ENCODE results near the gene LRCH1. TPM values are rescaled to one million over a fixed set of nuclear protein-coding genes. Genes with fewer than 3 reads are reported as not detected.

Gene LRCH1
- total RNA-seq, 1 donor from 2014 or later: 28.0 TPM

DNA sequence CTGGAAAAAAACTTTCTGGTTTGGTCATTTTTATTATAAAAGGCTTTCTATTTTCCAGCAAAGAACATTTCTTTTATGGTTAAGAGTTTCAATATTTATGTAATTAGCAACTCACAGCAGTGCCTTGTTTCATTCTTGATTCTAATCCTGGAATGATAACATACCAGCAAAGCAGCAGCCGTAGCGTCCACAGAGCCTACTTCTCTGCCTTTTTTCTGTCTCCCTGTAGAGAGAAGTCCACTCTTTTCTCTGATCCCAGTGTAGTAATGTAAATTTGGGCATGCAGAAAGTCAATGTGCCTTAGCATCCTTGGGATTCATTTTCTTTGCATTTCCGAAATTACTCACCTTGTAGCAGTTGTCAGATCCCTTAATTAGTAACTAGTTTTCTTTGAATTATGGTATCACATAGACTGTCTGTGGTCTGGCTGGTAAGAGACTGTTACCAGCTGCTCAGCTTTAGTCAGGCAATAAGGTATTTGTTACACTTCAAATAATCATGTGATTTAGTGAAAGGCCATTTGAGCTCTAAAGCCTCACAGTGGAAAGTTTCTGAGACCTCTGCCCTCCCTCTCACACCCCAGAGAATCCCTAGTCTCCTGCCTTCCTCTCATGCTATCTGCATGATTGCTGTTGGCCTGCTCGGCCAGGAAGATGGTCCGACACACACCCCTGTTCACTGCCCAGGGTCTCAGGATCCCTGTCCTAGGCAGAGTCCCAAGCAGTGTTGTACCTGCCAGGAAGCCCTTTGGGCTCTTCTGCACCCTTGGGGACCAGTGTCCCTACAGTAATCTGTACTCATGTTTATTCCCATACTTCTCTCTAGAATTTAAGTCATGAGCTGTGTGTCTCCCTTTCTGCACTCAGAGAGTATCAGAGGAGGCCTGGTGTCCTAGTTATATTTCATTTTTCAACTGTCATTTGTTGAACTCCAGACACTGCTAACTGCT lies 86.3 kb downstream of the LRCH1 start:
- no peak for DNase-seq

DNA sequence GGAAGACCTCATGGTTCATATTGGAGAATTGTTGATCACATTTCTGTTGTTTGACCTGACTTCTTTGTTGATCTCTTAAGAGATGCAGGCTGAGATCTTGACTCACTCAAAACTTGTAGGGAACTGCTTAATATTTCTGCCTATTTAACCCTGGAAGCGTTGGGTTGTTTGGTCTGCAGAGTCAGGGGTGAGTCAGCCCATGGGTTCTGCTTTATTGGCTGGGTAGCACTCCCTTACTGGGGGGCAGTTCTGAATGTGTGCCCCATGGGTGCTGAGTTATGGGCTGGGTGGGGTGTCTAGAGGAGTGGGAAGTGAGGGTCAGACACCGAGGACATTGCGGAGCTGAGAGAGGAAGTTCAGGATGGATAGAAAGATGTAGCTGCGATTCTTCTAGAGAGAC lies 87.9 kb downstream of the LRCH1 start:
- DNase-seq: no peak

DNA sequence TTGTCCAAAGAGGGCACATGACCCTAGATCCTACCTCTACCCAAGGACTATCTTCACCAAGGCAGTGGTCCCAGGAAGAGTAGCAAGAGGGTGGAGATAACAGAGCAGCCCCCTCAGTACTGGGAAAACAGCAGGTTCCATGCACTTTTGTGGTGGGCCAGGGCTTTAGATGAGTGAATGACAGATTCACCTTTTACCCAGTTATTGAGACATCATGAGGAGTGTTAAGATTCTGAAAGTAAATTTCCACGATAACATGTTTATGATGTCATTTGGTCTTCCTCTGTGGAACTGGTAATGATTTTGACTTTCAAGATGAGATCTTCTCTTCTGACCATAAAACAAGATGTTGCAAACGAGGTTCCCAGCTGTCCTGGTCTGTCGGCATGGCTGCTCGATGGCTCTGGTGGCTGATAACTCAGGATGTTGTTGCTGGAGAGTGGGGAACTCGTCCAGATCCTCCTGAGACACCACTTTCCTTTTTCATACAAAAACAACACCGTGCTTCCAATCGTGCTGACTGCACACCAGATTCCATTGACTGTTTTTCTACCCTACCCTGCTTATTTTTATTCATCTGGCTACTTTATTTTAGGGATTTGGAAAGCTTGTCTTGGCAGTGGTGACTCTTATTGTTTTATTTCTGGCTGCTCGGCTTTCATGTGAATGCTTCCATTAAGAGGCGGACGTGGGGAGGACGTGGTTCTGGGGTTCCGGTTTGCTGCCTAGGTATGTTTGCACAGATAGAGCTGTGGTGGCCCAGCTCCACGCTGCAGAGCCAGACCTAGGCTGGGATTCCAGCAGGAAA lies 88.5 kb downstream of the LRCH1 start:
- DNase-seq: peak; percentile 34

DNA sequence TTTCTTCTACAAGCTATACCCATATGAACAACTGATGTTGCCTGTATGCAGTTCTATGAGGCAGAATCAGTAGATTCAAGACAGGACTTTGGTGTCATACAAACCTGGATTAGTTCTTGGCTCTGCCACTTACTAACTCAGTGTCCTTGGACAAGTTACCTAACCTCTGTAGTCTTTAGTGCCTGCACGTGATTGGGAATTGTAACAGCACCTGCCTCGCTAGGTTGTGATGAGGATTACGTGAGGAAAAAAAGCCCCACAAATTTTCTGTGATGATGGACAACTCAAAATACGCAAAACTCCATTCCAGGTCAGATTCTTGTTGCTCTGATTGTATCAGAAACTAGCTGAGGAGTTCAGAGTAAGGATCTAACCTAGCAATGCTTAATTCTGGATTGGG lies 89.3 kb downstream of the LRCH1 start:
- DNase-seq: no peak

DNA sequence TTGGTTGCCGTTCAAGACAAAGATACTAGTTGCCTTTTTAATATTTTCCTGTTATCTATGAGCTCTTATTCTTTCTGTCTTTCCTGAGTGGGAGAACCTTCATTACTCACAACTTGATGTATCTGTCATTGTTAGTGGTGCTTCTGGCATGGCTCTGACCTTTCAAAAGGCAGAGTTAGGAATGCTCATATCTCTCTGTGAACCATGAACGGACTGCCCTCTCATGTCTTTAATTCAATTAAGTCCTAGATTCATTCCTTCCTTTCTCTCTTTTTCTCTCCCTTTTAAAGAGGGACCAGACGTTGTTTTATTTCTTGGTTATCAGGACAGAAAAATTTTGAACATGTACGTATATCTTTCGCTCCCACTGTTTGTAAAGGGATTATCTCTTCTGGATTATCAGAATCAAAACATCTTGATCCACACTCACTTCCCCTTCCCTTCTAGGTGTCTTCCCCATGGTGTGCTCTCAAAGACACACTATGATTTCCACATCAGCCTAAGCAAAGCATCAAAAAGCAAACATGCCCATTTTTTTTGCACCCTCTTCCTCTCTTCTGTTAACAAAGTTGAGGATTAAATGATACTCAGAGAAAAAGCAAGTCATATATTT lies 90.3 kb downstream of the LRCH1 start:
- no peak for DNase-seq

DNA sequence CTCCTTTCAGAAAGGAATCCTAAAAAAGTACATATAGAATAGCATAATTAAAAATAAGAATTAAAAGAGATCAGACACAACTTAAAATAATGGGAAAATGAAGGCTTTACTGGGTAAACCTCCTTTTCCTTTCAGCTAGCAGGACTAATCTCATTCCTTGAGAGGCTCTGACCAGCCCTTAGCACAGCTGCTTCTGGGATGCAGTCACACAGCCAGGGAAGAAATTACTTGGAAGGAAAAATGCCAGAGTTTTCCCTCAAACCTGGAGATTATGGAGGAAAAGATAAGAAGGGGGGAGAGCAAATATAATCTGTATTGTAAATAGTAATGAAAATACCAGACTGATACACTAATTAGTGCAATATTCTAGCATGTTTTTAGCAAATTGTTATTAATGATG lies 91.8 kb downstream of the LRCH1 start:
- peak; percentile 37 for DNase-seq

DNA sequence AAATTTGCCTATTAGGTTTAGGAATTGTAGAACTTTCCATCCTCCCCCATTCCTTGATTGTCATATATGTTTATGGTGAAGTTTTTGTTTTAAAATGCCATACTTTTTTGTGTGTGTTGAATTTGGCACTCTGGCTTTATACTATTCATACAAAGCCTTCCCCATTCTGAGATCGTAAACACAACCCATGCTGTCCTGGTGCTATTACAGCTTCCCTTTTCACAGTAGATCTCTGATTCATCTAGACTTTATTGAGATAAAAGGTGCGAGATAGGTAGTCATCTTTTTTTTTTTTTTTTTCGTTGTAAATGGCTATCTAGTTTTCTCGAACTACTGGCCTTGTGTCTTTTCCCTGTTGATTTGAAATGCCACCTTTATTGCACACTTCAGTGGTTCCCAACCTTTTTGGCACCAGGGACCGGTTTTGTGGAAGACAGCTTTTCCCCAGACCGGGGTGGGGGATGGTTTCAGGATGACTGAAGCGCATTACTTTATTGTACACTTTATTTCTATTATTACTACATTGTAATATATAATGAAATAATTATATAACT lies 94.6 kb downstream of the LRCH1 start:
- no peak for DNase-seq

DNA sequence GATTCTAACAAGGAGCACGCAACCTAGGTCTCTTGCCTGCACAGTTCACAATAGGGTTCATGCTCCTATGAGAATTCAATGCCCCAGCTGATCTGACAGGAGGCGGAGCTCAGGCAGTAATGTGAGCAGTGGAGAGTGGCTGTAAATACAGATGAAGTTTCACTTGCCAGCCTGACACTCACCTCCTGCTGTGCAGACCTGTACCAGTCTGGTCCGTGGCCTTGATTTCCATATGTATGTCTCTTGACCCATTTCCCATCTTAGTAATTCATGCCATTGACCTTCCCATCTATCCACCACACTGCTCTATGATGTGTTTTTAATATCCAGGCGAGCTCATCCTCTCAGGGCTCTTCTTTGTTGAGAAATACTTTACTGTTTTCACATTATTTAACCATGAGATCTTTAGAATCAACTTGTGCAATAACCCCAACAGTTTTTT lies 95.2 kb downstream of the LRCH1 start:
- DNase-seq: no peak

DNA sequence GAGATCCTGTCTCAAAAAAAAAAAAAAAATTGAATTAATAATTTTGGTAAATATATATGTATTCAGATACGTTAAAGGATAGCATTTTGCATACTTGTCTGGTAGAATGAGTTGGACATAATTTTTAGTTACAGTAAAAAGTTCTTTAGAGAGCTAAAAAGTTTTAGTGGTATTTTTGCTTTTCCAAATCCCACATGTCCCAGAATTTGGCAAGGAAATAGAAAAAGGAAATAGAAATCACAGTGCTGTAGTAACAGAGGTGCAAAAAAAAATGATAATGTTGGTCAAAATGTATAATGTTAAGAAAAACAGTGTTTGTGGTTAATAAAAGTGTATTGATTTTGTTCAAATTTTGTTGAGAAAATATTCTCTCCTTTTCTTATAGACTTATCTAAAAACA lies 96.8 kb downstream of the LRCH1 start:
- DNase-seq: no peak

DNA sequence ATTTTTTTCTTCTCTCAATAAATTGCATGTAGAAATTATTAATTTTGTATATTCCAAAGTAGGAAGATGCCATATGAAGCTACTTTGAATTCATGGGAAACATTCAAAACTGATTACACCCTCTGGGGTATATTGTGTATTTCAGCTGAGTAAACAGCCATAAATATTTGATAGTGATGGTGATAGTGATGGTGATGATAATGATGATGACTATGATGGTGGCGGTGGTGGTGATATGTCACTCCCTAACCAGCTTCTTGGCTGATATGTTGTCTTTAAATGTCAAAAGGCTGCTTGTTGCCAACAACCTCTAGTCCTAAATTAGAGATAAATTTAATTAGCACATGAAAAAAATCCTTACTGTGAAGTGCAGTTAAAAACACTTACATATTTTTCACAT lies 102.0 kb downstream of the LRCH1 start:
- no peak for DNase-seq

DNA sequence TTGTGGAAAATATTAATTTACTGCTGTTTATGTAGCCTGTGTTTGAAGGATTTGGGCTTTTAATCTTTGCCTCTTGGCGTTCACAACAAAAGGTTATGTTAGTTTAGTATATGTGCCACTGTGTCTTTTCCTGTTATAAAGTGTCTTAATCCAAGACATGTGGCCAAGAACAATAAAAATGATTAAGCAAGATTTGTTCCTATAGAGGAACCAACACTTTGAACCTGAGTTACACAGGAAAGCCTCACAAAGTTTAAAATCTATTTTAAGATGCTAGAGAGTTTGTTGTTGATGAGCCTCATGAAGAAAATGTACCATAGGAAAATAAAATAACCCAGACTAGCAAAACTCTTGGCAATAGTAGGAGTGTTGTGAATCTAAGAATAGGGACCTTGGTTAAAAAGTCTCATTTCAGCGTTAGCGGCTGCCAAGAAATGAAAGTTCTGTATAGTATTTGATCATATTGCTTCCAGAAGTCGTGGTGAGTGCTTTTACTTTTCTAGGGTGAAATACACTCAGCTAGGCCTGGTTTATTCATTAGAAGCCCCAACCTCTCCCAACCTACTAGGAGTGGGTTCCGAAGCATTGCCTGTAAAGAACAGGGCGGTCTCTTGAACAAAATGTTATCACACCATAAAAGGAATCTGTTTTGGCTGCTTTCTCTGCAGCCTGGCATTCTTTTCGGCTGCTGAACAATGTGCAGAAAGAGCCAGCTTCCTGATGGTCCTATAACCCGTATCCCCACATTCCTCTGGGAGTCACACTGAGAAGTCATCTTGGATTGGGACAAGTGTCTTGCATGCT lies 102.6 kb downstream of the LRCH1 start:
- DNase-seq: peak; percentile 77

DNA sequence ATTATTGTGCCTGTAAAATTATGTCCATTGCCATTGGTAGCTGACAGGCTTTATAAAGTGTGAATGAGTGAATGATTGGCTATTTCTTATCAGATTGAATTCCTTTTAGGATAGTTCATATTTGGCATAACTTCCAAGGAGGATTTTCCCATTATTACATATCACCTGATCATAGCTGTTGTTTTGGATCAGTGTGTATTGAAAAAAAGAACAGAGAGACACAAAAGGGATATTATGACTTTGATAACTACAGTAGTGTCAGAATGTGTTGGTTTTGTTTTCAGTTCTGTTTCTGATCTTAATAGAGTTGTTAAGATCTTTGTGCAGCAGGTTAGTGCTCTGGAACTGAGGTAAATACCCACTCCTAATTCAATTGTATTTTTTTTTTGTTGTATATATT lies 103.8 kb downstream of the LRCH1 start:
- DNase-seq: no peak

DNA sequence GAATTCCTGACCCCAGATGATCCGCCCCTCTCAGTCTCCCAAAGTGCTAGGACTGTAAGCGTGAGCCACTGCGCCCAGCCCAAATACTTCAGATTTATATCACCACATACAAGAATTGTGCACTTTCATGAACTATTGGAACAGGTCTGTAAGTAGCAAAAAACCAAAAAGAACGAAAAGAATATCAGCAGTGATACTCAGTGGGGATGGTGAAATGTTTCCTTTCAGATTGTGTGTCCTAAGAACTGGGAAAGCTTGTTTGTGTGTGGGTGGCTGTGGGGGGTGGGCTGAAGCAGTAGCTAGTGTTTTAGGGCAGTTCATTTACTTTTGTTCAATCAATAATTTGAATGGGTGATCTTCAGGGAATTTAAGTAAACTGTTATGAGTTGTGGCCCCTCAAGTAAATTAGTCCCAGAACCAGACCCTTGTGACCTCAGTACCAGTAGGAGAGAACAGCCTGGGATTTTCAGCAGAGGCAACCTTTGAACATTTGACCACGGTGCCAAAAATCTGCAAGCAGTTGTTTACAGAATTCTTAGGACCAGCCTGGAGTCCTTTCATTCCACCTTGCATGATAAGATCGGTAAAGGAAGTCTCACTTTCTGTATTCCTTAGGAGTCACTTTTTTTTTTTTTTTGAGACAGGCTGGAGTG lies 106.6 kb downstream of the LRCH1 start:
- no peak for DNase-seq

DNA sequence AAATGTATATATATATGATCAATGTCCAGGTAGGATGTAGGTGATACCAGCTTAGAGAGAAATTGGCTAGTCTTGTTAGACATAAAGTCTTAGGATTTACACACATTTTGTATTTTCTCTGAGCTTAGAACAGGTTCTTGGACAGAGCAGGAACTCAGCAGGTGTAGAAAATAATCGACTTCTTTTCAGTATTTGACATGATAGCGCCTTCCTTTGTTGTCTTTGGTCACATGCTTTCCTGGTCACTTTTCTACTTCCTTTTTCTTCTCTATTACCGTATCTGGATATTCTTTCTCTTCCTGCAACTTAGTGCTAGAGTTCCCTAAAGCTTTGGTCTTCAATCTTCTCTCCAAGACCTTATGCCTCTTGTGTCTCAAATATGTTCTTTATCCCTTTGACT lies 107.4 kb downstream of the LRCH1 start:
- no peak for DNase-seq

DNA sequence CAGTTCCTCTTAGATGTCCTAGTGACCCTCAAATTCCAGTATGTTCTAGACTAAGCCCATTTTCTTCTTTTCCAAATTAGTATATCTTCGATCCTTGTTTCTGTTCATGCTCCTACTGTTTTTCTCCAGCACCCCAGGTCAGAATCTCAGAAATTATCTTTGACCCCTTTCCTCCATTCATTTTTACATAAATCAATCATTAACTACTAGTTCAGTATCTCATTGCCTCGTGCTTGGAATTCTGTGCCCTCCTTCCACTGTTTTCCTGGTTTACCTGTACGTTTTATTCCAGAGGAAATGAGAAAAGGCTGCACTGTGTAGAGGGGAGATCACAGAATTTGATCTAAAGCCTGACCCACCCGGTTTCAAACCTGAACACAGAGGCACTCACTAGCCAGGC lies 107.9 kb downstream of the LRCH1 start:
- DNase-seq: no peak

DNA sequence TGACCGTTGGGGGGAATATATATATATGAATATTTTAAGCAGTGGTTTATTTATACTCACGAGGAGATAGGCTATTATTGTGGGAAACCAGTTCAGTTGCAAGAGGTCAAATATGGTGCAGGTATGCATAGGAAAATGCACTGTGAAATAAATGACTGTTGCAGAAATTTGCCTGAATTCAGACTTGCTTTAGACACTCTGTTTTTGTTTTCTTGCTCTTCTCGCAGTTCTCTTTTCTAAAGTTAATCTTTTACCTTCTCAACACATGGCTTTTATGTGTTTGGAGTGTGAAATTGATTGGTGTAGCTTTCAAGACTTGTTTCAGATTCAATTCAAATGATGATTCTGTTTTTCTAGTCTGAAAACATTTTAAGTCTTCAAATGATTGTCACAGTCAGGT lies 109.7 kb downstream of the LRCH1 start:
- DNase-seq: no peak

DNA sequence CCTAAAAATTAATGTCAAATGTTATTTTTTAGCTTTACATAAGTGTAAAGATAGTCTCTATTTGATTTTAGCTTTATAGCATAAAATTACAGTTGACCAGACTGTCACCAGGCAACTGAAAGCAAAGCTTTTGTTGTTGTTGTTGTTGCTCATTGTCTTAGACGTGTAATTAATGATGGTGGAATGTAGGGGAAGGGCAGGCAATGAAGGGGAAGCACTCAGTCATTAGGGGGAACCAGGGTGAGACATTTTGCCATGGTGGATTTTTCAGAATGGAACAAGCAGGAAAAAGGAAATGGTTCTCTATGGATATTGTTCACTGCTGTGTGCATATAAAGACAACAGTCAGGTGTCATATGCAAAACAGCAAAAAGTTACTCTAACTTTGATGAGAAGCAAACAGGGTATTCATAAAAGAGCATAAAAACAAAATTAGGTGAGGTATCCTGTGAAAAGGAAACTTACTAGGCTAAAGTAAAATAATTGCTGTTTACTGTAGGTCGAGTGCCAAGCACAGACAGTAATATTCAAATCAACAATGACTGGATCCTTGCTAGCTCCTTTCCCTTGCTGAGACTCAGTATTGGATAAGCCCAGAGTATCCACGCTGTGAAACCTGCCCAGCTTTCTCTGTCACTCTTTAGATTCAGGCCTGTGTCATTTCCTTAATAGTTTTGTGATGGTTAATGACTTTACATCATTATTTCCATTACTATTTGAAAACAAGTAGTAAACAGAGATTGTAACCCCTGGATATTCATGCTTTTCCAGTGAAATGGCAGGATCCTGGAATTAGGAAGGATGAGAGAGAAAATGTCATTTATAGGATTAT lies 110.5 kb downstream of the LRCH1 start:
- DNase-seq: no peak

DNA sequence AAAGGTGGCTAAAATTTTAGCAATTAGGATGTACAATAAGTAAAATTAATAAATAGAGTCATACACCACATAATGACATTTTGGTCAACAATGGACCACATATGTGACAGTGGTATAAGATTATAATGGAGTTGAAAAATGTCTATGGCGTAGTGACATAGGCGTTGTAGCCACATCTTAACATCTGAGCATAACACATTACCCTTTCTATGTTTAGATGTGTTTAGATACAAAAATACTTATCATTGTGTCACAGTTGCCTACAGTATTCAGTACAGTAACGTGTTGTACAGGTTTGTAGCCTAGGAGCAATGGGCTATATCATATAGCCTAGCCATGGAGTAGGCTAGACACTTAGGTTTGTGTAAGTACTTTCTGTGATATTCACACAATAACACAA lies 111.2 kb downstream of the LRCH1 start:
- DNase-seq: no peak

DNA sequence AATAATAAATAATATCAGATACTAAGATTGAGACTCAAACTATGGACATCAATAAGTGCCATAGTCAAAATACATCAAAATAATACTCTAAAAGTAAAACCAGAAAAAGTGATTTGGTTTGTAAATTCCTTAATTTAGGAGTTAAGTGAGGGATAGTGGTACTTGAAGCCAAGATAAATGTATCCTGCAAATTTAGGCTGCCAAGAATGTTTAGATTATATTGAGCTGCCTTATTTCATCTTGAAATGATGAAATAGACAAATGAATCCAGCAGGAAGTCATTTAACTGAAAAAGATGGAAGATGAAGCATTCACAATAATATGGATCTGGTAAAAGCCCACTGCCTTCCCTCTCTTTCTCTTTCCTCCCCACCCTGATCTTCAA lies 112.3 kb downstream of the LRCH1 start:
- no peak for DNase-seq

All from tongue (tissue), 2 donors.